Bronchial epithelial cell (primary cell): ENCODE results near the gene GP5. TPM values are rescaled to one million over a fixed set of nuclear protein-coding genes. Genes with fewer than 3 reads are reported as not detected.

Source experiments
- DNase-seq: peaks from one replicate; pipeline ENCODE4 v3.0.0-alpha.2; 2010; ENCODE audit warnings: low read depth
- FAIRE-seq: peaks from 2 replicates; lab custom pipeline; 2011; peaks lifted over from hg19 to GRCh38; lab: Jason Lieb, UNC
- H3K27me3 ChIP-seq: 2 replicates; pipeline ENCODE4 v1.5.1; 2011; ENCODE audit warnings: low read length; ENCODE audit not compliant: control insufficient read depth, insufficient read depth
- H3K36me3 ChIP-seq: 2 replicates; pipeline ENCODE4 v1.5.1; 2011; ENCODE audit warnings: low read length; ENCODE audit not compliant: control insufficient read depth, insufficient read depth
- H3K4me3 ChIP-seq: 2 replicates; pipeline ENCODE4 v1.5.1; 2011; ENCODE audit warnings: mild to moderate bottlenecking, low read depth, low read length, control low read depth
- total RNA-seq: library from RNA; depleted of rRNA; stranded (reverse); fragments of >200 nt; gene quantifications from 2 replicates; pipeline ENCODE4 v1.2.1, GENCODE V29; 2014
- TF ChIP-seq, protein P1 (sequence below): IDR thresholded peaks from 2 replicates; pipeline ENCODE4 v1.5.1; 2011; ENCODE audit warnings: mild to moderate bottlenecking, moderate library complexity, low read length, control low read depth, inconsistent platforms; ENCODE audit not compliant: insufficient read depth, severe bottlenecking

The GP5 gene
- total RNA-seq, 1 donor from 2014 or later = under 0.01 TPM

DNA sequence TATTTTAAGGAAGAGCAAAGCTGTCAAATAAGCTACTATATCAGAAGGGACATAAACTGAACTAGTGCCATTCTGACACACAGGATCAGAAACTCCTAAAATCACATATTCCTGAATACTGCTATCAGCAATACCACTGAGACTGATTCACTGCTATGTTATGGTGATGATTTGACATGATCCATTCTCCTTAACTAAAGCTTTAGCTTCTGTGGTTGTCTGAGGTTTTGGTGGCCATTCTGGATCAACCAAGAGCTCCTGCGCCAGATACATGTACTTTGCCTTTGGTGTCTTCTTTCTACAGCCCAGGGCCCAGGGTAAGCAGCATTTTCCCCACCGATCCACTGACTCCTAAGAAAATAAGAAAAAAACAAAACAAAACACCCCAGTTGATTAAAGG lies 6.7 kb upstream of the GP5 start:
- H3K27me3 ChIP-seq = no peaks in the 10 kb centered on the region
- TF ChIP-seq, protein P1, sequence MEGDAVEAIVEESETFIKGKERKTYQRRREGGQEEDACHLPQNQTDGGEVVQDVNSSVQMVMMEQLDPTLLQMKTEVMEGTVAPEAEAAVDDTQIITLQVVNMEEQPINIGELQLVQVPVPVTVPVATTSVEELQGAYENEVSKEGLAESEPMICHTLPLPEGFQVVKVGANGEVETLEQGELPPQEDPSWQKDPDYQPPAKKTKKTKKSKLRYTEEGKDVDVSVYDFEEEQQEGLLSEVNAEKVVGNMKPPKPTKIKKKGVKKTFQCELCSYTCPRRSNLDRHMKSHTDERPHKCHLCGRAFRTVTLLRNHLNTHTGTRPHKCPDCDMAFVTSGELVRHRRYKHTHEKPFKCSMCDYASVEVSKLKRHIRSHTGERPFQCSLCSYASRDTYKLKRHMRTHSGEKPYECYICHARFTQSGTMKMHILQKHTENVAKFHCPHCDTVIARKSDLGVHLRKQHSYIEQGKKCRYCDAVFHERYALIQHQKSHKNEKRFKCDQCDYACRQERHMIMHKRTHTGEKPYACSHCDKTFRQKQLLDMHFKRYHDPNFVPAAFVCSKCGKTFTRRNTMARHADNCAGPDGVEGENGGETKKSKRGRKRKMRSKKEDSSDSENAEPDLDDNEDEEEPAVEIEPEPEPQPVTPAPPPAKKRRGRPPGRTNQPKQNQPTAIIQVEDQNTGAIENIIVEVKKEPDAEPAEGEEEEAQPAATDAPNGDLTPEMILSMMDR = no peak
- DNase-seq = no peak
- H3K4me3 ChIP-seq = no peak overlapping the region
- no peak for FAIRE-seq
- peaks cover 2% of the 10 kb centered on the region for H3K36me3 ChIP-seq

DNA sequence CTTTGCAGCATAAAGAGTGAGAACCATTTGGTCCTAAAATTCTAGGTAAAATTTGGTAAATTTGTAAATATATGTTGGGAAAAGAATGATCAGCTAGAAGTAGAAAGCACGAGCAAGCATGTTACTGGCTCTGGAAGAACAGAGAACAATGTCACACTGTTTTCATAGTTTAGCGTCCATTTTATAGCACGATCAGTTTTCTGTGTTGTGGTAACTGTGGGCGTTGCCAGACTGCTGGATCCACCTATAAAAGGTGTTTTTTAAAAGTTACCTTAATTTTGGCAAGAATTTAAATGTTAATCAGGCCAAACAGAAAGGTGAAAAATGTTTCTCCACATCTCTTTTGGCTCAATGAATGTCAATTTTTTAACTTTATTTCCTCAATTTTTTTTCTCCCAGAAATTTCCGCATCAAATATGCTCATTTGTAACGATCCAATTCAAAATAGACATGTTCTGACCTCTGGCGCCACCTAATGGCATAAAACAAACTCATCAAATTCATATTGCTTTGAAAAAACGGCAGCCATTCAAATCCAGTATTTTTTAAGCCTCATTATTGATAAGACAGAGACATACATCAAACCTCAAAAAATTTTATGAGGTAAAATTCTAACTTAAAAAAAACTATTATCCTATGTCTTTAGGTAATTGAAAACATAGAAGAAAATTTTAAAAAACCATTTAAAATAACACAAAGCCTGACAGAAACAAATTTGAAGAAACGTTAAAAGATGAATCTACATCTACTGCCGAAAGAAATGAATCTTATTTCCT lies 5.5 kb upstream of the GP5 start:
- no peak for FAIRE-seq
- TF ChIP-seq, protein P1 = peak; percentile 35
- no peaks in the 10 kb centered on the region for H3K27me3 ChIP-seq
- no peak overlapping the region for H3K4me3 ChIP-seq
- peak; percentile 54 for DNase-seq
- H3K36me3 ChIP-seq = peaks cover 2% of the 10 kb centered on the region

DNA sequence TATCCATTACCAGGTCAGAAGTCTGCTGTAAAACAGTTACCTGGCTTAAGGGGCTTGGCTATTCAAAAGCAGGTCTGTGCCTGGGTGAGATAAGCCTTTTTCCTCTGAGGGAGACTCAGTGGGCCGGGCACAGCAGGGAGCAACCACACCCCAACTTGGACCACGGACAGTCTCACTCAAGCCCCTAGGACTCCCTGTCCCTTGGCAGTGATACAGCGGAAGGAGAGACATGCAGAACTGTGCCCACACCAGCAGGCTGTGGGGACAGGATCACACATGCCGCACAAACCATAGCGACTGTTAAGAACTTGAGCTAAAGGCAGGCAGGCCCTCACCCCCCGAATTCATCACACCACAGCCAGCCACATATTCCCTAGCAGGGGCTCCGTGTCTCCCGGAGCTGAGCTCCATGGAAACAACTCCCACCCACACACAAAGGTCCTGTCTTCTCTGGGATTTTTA lies 2.8 kb upstream of the GP5 start:
- FAIRE-seq = no peak
- TF ChIP-seq, protein P1 = no peak
- H3K4me3 ChIP-seq = no peak overlapping the region
- no peaks in the 10 kb centered on the region for H3K36me3 ChIP-seq
- no peak for DNase-seq
- peaks cover 12% of the 10 kb centered on the region for H3K27me3 ChIP-seq

GRCh38 chr3:194401346-194401745 lies 2.3 kb upstream of the GP5 start:
- no peaks in the 10 kb centered on the region for H3K36me3 ChIP-seq
- peaks cover 13% of the 10 kb centered on the region for H3K27me3 ChIP-seq
- DNase-seq (no peak), FAIRE-seq (no peak)
- TF ChIP-seq, protein P1 = no peak
- H3K4me3 ChIP-seq = no peak overlapping the region

DNA sequence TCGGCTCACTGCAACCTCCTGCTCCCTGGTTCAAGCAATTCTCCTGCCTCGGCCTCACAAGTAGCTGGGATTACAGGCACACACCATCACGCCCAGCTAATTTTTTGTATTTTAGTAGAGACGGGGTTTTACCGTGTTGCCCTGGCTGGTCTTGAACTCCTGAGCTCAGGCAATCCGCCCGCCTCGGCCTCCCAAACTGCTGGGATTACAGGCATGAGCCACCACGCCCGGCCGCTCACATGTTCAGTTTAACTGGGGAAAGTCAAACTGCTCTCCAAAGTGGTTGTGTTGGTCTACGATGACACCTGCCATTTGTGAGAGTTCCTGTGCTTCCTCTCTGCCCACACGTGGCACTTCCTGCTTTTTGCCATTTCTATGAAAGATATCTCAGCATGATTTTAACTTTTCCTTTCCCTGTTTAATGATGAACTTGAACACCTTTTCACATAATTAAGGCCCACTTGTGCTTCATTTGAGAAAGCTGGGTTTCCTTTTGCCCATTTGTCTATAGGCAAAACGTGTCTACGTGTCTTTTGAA lies 877 bp upstream of the GP5 start:
- DNase-seq (no peak), FAIRE-seq (no peak)
- Histone ChIP-seq H3K36me3 (no peaks in the 10 kb centered on the region), H3K4me3 (no peak overlapping the region), H3K27me3 (peaks cover 13% of the 10 kb centered on the region)
- TF ChIP-seq, protein P1 = no peak
